NOMO-1 treated with DMSO at 0.1 percent for 48 hours (cell line): ENCODE results near the gene TWF2.
"Not testable (repeated sequence)": the region's sequence is repeated elsewhere in the genome, so short reads cannot be mapped to it uniquely, and the experiment has no call there.

Experiments
- DNase-seq: peaks from one replicate; lab custom pipeline; 2025; ENCODE audit not compliant: unreplicated experiment; lab: John Stamatoyannopoulos, UW

Gene TWF2

GRCh38 chr3:52238761-52239701 is at the start of gene TWF2:
Gene TWF2 (minus strand): TSS chr3:52239158. CDS start chr3:52239016, 142 bp downstream.
- DNase-seq, result peak; percentile 62

DNA sequence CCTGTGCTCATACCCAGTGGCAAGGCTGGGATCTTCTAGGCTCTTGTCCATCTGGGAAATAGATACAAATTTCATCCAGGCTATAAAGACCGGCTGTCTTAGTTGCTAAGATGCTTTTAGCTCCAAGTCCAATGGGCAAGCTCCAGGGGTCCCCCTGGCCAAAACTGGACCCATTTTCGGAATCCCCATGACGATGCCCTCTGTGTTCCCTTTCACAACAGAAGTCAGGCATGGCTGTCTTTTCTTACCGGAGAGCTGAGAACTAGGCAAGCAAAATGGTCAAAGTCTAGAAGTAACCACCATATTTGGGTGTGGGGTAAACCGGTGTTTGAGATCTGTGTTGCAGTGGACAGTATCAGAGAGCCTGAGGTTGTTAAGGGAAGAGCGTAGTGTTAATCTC is 49.7 kb upstream of the TWF2 start:
- DNase-seq, result no peak

- DNase-seq, result no peak
Observed at GRCh38 chr3:52286777-52287110, 47.8 kb upstream of the TWF2 start.

- DNase-seq, result not testable (repeated sequence)
Observed at GRCh38 chr3:52284051-52284450, 45.1 kb upstream of the TWF2 start.

GRCh38 chr3:52283306-52283705 is 44.3 kb upstream of the TWF2 start:
- DNase-seq, result no peak

DNA sequence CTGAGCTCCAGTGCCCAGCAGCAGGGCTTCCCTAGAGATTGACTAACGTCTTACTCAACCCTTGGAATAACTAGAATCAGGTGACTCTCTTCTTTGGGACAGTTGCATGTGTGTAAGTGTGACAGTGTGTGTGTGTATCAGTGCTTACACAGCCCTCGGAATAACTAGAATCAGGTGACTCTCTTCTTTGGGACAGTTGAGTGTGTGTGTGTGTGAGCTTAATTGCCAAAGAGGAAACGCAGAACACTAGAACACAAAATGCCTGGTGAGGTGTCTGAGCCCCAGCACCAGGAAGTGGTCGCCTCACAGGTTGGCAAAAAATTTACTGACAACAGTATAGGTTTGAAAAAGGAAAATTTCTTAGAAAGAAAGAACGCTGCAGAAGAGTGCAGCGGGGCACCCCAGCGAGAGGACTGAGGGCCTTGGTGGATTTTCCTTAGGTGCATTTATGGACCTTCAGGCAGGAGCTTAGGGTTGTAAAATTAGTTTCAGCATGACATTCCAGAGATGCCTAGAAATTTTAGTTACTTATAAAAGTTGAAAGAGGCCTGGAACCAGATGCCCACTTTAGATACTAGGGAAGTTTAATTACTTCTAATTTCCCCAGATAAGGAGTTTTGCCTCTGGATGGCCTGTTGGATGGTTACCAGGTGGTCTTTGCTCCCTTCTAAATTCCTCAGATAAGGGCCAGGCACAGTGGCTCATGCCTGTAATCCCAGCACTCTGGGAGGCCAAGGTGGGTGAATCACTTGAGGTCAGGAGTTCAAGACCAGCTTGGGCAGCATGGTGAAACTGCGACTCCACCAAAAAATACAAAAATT is 43.2 kb upstream of the TWF2 start:
- no peak for DNase-seq

GRCh38 chr3:52280050-52280461 is 41.1 kb upstream of the TWF2 start:
- DNase-seq, result no peak

GRCh38 chr3:52279596-52279995 is 40.6 kb upstream of the TWF2 start:
- DNase-seq, result no peak

- DNase-seq, result peak; percentile 91
Observed at GRCh38 chr3:52278510-52279069, 39.6 kb upstream of the TWF2 start, which contains the start of gene WDR82. Gene WDR82 (minus strand): TSS chr3:52278649. CDS start chr3:52278361, 288 bp downstream.

DNA sequence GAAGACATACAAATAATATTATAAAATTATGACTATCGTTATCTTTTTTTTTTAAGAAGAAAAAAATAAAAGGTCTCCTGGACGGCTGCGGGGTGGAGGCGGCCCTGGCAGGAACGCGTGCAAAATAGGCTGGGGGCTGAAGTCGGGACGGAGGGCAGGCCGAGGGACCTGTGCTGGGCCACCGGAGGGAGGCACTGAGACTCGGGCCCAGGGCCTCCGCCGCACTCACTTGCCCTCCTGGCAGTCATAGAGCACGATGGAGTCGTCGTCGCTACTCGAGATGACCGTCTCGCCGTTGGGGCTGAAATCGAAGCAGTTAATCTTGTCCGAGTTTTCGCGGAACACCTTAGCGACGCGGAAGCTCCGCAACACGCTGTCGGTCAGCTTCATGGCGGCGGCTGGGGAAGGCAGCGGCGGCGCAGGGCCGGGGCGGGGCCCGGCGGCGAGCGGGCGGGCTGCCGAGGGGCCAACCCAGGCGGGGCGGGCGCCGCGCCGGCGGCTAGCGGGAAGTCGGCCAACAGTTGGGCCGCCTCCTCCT is 39.1 kb upstream of the TWF2 start:
- DNase-seq, result peak; percentile 53

DNA sequence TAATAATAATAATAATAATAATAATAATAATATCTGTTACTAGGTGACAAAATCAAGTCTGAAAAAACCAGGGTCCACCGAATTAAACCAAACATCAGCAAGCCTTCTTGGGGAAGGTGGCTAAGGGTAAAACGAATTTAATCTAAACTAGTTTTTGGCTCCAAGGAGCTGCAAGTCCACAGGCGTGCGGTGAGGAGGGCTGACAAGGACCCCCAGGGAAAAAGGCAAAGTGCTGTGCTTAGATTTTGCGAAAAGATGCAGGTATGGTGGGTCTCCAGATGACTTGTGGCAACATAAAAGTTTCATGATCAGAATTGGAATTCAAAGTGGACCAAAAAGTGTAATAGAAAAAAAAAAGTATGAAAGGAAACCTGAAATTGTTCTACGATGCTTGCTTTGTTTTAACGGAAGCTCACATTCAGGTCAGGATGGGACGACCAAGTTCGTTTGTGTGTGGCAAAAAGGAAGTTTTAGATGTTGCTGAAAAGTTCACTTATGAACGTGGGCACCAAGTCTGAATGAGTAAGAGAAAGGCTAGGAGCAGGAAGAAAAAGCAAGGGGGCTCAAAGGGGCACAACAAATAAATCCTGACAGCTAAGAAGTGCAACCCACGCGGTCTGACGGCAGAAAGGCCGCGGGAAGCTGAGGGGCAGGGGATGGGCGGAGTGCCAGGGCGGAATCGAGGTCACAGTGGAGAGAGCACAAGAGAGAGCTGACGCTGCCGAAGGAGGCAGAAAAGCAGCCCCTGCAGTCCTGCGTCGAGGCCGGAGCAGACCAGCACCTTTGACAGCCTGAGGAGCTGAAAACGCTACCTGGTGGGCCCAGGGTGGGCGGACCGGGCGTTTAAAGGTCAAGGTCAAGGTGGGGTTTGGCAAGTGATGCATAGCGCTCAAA is 38.4 kb upstream of the TWF2 start:
- peak; percentile 59 for DNase-seq

DNA sequence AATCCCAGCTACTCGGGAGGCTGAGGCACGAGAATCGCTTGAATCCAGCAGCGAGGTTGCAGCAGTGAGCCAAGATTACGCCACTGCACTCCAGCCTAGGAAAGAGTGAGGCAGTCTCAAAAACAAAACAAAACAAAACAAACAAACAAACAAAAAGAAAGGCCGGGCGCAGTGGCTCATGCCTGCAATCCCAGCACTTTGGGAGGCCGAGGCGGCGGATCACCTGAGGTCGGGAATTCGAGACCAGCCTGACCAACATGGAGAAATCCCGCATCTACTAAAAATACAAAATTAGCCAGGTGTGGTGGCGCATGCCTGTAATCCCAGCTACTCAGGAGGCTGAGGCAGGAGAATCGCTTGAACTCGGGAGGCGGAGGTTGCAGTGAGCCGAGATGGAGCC is 35.8 kb upstream of the TWF2 start:
- not testable (repeated sequence) for DNase-seq

DNA sequence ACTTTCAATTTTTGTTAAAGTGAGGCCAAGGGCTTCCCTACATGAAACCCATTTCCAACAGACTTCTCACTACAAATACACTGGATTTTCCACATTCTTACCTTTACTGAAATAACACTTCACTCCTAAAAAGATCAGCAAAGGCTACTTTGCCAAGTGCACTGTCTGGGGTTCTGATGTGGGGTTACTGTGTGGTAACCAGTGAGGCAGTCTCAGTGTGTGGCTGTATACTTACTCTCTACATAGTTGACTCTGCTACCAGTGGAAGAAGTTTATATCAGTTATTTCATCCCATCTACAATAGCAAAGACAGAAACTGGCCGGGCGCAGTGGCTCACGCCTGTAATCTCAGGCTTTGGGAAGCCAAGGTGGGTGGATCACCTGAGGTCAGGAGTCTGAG is 33.9 kb upstream of the TWF2 start:
- no peak for DNase-seq

GRCh38 chr3:52272172-52272571 is 33.2 kb upstream of the TWF2 start:
- not testable (repeated sequence) for DNase-seq

DNA sequence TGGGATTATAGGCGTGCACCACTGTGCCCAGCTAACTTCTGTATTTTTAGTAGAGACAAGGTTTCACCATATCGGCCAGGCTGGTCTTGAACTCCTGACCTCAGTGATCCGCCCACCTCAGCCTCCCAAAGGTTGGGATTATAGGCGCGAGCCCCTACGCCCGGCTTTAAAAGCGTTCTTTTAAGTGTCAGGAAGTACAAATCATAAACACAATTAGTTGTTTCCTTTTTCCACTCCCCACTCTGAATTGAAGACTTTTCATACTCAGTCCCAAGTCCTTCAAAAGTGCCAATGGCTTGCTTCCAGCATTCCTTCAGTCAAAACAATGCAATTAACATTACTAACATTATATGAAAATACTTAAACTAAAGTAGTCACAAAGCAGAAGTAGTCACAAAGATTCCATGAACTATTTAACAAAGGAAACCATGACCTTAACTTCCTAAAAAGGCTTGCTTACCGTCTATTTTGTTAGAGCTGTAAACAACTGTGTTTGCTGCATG is 31.3 kb upstream of the TWF2 start:
- DNase-seq, result peak; percentile 21

DNA sequence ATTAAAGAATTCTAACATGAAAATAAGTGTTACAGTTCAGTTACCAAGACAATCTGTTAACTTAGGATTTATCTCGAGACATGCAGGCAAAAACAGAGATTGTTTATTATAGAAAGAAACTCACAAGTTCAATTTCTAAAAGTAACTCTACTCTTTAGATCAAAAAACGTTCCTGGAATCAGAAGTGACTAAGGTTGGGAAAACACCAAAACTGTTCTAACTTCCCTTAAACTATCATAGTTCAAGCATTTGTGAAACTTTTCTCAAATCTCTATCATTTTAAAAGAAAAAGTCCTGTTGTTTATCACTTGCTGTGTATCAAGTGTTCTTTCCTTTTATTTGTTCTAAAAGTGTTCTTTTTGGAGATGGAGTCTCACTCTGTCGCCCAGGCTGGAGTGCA is 30.8 kb upstream of the TWF2 start:
- no peak for DNase-seq

DNA sequence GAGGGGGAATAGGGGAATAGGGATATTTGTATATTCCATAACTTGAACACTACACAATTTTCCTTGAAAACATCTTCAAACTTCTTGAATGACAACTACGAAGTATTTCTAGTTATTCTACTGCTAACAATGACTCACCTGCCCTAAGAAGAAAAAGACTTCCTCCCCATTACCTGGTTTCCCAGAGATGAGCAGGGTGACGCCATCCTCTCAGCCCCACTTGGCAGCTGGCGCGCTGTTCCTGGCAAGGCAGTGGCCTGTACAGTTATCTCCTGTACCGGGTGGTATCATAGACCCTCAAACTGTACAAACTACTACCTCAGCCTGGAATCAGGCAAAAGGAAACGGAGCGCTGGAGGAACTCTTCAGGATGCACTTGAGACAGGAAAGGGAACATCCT is 29.1 kb upstream of the TWF2 start:
- no peak for DNase-seq

DNA sequence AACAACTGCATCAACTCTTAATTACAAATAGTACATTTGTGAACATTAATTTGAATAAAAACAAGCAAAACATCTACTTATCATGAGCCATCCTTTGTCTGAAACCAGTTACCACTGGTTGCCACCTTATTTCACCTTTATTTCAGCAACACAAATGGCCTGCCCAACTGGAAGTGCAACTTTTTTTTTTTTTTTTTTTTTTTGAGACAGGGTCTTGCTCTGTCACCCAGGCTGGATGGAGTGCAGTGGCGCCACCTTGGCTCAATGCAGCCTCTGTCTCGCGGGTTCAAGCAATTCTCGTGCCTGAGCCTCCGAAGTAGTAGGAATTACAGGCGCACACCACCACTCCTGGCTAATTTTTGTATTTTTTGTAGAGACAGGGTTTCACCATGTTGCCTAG is 26.4 kb upstream of the TWF2 start:
- DNase-seq, result no peak

- no peak for DNase-seq
Observed at GRCh38 chr3:52262447-52262846, 23.5 kb upstream of the TWF2 start.

- DNase-seq, result no peak
Observed at GRCh38 chr3:52259448-52259847, 20.5 kb upstream of the TWF2 start.
